Activated CD4-positive, CD25-positive, alpha-beta regulatory T cell treated with anti-CD3 and anti-CD28 coated beads, Interleukin-2, amount 50 U/mL, for 24 hours (primary cell): ENCODE data around the gene CNTNAP2.

Experiments used
- ATAC-seq, 2 donors: fragments of 150-1000 bp; cut with Tn5 transposase; one replicate each; pipeline ENCODE4 v1.10.0; 2021; ENCODE audit warnings: mild to moderate bottlenecking in 1 of 2, moderate library complexity in 1 of 2

CNTNAP2 gene

GRCh38 chr7:148079206-148080080, 1962.8 kb downstream of the CNTNAP2 start:
- no peak for ATAC-seq

- no peak for ATAC-seq
These were observed 1966.8 kb downstream of the CNTNAP2 start for GRCh38 chr7:148083448-148083847.

- no peak for ATAC-seq
These were observed 1967.5 kb downstream of the CNTNAP2 start for GRCh38 chr7:148084138-148084537.

DNA sequence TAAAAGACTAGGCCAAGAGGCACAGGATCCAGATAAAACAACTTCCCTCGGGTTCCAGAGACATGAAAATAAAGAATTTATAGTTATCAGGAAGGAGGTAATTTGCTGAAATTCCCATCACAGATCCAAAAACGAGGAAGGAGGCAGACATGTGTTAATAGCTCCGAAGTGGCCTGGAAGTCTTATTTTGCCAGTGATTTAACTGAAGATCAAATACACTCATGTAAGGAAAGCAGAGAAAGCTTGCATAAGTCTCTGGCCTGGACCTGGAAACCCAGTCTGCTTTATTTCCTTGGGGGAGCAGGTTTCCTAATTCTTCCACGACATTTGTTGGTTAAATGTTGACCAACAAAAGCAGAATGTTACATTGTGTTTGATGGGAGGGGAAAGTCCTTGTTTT, 1975.3 kb downstream of the CNTNAP2 start:
- ATAC-seq, result no peak

DNA sequence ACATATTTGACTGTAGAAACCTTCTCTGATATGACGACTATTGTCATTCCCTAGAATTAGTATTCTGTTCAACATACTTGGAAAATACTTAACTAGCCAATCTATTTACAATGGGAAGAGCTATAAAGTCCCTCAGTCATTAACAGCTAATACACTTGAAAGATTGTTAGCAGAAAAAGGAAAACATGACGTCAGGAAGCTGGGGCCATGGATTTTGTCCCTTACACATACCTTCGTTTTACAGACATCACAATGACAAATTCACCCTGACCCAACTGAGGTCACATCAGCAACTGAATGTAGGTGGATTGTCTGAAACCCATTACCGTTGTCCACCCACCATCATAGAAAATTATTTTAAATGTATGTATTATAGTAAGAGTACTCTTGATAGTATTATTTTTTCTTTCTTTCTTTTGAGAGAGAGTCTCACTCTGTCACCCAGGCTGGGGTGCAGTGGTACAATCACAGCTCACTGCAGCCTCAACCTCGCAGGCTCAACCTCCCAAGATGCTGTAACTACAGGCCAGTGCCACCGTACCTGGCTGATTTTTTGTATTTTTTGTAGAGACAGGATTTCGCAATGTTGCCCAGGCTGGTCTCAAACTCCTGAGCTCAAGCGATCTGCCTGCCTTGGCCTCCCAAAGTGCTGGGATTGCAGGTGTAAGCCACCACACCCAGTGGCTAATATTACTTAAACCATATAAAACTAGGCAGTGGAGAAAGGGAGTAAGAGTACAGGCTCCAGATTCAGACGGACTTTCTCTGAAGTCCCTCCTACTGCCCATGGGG, 1977.0 kb downstream of the CNTNAP2 start:
- ATAC-seq, result no peak

GRCh38 chr7:148095066-148095465, 1978.5 kb downstream of the CNTNAP2 start:
- ATAC-seq, result no peak

DNA sequence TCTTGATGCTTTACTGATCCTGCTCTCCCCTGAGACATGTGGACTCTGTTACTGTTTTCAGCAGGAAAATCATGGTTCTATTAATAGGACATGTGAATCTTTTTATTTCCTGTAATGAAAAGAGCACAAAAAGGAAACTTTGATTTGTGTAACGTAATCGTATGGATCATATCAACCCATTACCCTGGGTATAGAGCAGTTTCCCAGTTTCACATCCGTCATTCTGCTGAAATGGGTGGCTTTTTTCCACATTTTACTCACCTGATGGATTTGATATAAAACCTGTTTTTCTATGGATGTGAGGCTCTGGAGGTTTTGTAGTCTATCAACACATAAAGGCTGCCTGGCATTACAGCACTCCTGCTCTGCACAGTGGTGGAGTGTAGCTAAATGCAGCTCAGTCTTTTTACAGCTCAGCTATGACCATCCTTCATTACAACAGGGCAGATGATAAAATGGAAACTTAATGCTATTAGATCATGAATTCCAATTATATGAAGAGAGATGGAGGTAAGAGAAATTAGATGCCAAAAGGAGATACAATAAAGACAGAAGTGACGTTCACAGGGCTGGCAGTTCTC, 1987.6 kb downstream of the CNTNAP2 start:
- no peak for ATAC-seq

DNA sequence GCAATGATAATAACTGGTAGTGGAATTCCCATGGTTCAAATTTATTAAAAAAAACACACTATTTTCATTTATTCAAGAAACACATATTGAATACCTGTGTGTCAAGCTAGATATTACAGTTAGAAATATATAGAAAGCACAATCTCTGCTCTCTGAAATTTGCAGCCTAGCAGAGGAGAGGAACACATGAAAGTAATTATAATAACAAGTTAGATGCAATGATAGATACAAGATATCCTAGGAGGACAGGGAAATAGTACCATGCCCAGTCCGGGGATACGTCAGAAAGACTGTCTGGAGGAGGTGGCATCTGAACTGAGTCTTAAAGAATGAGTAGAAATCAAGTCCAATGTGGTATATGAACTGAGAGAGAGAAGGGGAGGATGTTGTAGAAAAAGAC, 1988.3 kb downstream of the CNTNAP2 start:
- no peak for ATAC-seq

DNA sequence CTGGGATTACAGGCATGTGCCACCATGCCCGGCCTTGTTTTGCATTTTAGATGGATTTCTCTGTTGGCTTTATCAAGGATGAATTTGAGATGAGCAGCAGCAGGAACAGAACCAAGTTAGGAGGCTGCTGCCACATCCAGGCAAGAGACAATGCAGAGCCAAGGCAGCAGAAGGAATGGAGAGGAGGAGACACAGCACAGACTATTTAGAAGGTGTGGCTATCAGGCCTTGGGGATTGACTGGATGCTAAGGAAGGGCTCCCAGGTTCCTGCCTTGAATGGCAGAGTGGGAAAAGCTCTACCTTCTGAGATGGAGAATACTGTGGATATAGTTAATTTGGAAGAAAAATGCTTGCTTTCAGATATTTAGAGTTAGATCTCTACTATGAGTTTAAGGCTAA, 1989.3 kb downstream of the CNTNAP2 start:
- ATAC-seq, result no peak

GRCh38 chr7:148107443-148108127, 1991.0 kb downstream of the CNTNAP2 start:
- no peak for ATAC-seq

- ATAC-seq, result no peak
These were observed 1991.8 kb downstream of the CNTNAP2 start for GRCh38 chr7:148108381-148108780.

- ATAC-seq, result no peak
These were observed 1993.7 kb downstream of the CNTNAP2 start for GRCh38 chr7:148110097-148110868.

DNA sequence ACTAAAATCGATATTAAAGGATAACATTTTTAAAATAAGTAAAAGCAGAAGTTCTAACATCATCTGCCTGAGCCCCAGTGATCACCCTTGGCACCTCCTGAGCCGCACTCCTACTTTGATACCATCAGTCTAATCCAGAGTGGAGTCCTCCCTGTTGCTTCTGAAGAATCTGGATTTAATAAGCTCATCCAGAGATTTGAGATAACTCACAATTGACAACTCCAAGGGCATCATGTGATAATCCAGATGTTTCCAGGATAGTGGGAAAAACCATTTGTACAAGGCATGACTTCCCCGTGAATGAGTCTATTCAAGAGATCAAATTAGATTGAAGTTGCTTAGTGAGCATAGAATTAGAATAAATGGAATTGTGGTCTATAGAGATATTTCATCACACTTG, 1998.2 kb downstream of the CNTNAP2 start:
- no peak for ATAC-seq

DNA sequence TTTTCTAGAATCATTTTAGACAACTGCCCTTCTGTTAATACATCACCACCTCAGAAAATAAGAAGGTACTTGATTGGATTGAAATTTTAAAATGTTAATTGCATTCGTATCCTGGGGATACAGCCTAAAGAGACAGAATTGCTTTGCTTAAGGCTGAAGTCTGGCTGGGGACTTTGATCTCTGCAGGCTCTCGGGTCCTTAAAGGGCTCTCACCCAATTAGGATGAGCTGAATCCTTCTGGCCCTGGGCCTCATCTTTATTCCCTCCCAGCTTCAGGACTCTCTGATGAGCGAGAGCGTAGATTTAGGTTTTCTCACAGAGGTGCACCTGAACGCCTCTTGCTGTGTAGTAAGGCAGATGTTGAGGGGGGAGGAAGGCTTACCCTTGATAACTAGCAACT, 1998.7 kb downstream of the CNTNAP2 start:
- ATAC-seq, result no peak

DNA sequence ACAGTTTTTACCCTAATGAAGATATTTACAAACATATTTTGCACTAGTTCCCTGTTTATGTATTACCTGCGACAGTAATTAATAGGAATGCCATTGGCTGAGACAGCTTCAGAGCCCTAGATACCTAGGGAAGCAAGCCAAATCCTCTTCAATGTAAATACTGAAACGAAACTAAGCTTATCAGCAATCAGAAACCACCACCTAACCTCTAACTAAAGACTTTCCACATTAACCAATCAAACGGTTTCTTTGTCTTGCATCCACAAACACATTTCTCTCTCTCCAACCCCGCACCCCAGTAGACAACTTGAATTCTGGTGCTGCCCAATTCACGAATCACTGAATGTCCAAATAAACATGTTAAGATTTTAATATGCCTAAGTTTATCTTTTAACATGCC, 1999.6 kb downstream of the CNTNAP2 start:
- ATAC-seq, result no peak

GRCh38 chr7:148116829-148117403, 2000.3 kb downstream of the CNTNAP2 start:
- no peak for ATAC-seq

DNA sequence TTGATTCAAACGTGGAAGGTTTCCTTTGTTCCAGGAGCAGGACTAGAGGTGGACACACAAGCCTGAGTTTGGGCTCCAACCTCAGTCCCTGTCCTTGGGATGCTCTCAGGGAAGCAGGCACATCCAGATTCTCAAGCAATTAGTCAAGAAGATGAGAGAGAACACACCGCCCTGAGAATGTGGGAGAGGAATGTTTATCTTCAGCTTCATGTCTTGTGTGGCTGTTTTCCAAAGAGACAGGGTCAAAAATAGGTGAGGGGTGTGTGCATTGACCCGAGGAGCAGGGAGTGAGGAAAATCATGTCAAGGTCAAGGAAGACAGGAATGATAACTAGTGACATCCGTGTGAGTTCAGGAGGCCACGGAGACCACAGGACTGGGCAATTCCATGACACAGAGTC, 2001.8 kb downstream of the CNTNAP2 start:
- no peak for ATAC-seq

GRCh38 chr7:148121401-148121800, 2004.8 kb downstream of the CNTNAP2 start:
- ATAC-seq, result no peak

- no peak for ATAC-seq
These were observed 2005.2 kb downstream of the CNTNAP2 start for GRCh38 chr7:148121847-148122246.

DNA sequence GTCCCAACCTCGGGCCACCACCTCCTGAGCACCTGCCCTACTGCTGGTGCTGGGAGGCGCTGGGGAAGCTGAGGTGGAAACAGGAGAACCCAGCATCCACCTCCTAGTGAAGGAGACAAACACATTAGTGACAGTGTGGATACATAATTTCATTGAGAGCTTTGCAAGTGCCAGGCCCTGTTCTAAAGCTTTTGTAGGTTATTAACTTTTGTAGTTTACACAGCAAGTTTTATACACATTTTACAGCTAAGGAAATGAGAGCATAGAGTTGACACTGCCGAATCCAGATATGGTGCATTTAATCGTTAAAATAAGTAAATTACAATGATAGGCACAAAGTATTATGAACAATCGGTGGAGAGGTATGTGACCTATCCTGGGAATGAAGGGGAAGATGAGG, 2007.9 kb downstream of the CNTNAP2 start:
- no peak for ATAC-seq

DNA sequence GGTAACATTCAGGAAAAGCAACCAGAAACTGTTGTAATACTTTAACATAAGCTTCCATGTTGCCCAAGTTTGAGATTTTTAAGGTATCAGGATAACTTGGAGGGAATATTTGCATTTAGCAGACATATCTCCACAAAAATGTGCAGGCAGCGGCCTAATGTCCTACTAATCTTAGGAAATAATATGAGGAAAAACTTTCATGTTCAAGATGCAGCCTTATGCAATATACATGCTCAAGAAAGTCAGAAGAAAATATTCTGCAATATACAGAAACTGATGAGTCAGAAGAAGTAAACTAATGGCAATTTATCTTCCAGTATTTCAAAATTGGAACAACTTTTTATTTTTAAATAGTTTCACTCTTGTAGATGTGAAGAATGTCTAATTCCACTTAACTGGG, 2010.8 kb downstream of the CNTNAP2 start:
- ATAC-seq, result no peak

DNA sequence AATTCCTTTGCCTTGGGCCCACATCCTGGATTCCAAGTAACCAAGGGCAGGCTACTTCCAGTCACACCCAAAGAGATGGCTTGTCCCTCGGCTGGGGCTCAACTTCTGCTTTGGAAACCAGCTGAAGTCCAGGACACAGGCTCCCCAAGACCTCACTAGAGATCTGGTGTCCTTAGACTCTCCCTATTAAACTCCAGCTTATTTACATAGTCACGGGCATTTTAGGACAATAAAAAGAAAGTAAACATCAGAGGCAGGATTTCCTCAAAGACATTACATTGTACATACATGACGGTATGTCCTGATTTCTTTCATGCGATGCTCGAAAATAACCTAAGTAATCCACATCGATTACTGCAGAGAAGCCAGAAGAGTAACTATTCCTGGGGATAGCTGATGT, 2012.4 kb downstream of the CNTNAP2 start:
- no peak for ATAC-seq
